PC-3 (cell line): ENCODE results near the gene DLK1. TPM values are rescaled to one million over a fixed set of nuclear protein-coding genes. Genes with fewer than 3 reads are reported as not detected.

Experiments
- ATAC-seq: fragments of 200-7000 bp; cut with Tn5 transposase; 2 replicates; pipeline ENCODE4 v1.9.1; 2020; ENCODE audit warnings: mild to moderate bottlenecking, moderate library complexity
- BruUV-seq: library from RNA; stranded (reverse); fragments of 400-500 nt; replicated peaks from 2 replicates; lab custom pipeline; 2021; lab: Mats Ljungman, UMichigan
- CTCF ChIA-PET: fragments of 300-600 bp; sonication (Branson Sonifier 250); formaldehyde crosslinking; loops from one replicate; lab custom pipeline; 2022; ENCODE audit warnings: antibody characterized with exemption; lab: Charles Lee
- POLR2A ChIA-PET: fragments of 300-600 bp; sonication (Branson Sonifier 250); formaldehyde crosslinking; loops from one replicate; lab custom pipeline; 2022; ENCODE audit warnings: antibody characterized with exemption; ENCODE audit not compliant: unreplicated experiment; lab: Charles Lee
- DNase-seq: peaks from one replicate; pipeline ENCODE4 v3.0.0-alpha.2; 2015
- H2AFZ ChIP-seq: fragments of 300-600 bp; sonication (generic); 2 replicates; pipeline ENCODE4 v1.6.0; 2016; ENCODE audit warnings: antibody characterized with exemption, low read length
- H3F3A ChIP-seq: fragments of 300-600 bp; sonication (generic); one replicate; pipeline ENCODE4 v1.6.0; 2017; ENCODE audit warnings: antibody characterized with exemption, low read length, control low read depth, mild to moderate bottlenecking; ENCODE audit not compliant: unreplicated experiment
- H3K27ac ChIP-seq: fragments of 300-600 bp; sonication (generic); 2 replicates; pipeline ENCODE4 v1.5.1; 2016; ENCODE audit warnings: mild to moderate bottlenecking, low read length
- H3K27me3 ChIP-seq: fragments of 300-600 bp; sonication (generic); 2 replicates; pipeline ENCODE4 v1.6.1; 2016; ENCODE audit warnings: low read length, mixed read lengths
- H3K36me3 ChIP-seq: fragments of 300-600 bp; sonication (generic); 2 replicates; pipeline ENCODE4 v1.6.1; 2016; ENCODE audit warnings: low read depth, mixed run types, low read length, mixed read lengths
- H3K4me1 ChIP-seq: fragments of 300-600 bp; sonication (generic); 2 replicates; pipeline ENCODE4 v1.5.1; 2016; ENCODE audit warnings: low read length; ENCODE audit not compliant: insufficient read depth
- H3K4me2 ChIP-seq: fragments of 300-600 bp; sonication (generic); 2 replicates; pipeline ENCODE4 v1.6.0; 2016; ENCODE audit warnings: low read length
- H3K4me3 ChIP-seq: fragments of 300-600 bp; sonication (generic); 2 replicates; pipeline ENCODE4 v1.5.1; 2016; ENCODE audit warnings: mild to moderate bottlenecking, low read length, mixed read lengths
- H3K79me2 ChIP-seq: fragments of 300-600 bp; sonication (generic); 2 replicates; pipeline ENCODE4 v1.6.1; 2017; ENCODE audit warnings: low read length, mixed read lengths
- H3K9ac ChIP-seq: fragments of 300-600 bp; sonication (generic); 2 replicates; pipeline ENCODE4 v1.6.0; 2016; ENCODE audit warnings: mild to moderate bottlenecking, low read length
- H3K9me2 ChIP-seq: fragments of 300-600 bp; sonication (generic); replicated peaks from 2 replicates; pipeline ENCODE4 v1.6.1; 2016; ENCODE audit warnings: mixed run types, low read length, mixed read lengths
- H3K9me3 ChIP-seq: fragments of 300-600 bp; sonication (generic); 2 replicates; pipeline ENCODE4 v1.6.1; 2016; ENCODE audit warnings: low read length, mixed read lengths
- H4K20me1 ChIP-seq: fragments of 300-600 bp; sonication (generic); 2 replicates; pipeline ENCODE4 v1.6.1; 2016; ENCODE audit warnings: low read length, mixed read lengths
- CTCF ChIP-seq: fragments of 300-600 bp; sonication (generic); conservative IDR thresholded peaks from 2 replicates; pipeline ENCODE4 v1.5.1; 2017; ENCODE audit warnings: antibody characterized with exemption, low read depth, mild to moderate bottlenecking, low read length
- EZH2 ChIP-seq: fragments of 300-600 bp; sonication (generic); IDR thresholded peaks from one replicate; pipeline ENCODE4 v1.6.1; 2017; ENCODE audit warnings: antibody characterized with exemption, mild to moderate bottlenecking, low read length; ENCODE audit not compliant: unreplicated experiment
- EZH2phosphoT487 ChIP-seq: fragments of 300-600 bp; sonication (generic); IDR thresholded peaks from 2 replicates; pipeline ENCODE4 v1.6.1; 2018; ENCODE audit warnings: mild to moderate bottlenecking, antibody characterized with exemption, low read length, borderline replicate concordance
- intact Hi-C: fragments of 100-400 bp; cut with micrococcal nuclease; formaldehyde crosslinking; loops from 2 replicates; pipeline ENCODE4 v1.9.0; 2023
- total RNA-seq: library from RNA; depleted of rRNA; stranded (reverse); fragments of >200 nt; gene quantifications from 2 replicates; pipeline ENCODE4 v1.2.3, GENCODE V29; 2014

Gene DLK1
- total RNA-seq, 1 experiment from 2014 or later, result not detected

GRCh38 chr14:100692859-100693558 lies 33.7 kb upstream of the DLK1 start:
- Histone ChIP-seq H3K4me2 (peak overlapping the region; percentile 86), H3K4me1 (peaks cover 37% of the 10 kb centered on the region), H3K79me2 (0 out of 2 replicates have a peak, but pooled peaks cover 8% of the 10 kb centered on the region), H4K20me1 (no peaks in the 10 kb centered on the region), H2AFZ (peak overlapping the region; percentile 36; the same call in 1 of the 2 replicates), H3K9me2 (no peaks in the 10 kb centered on the region), H3K9ac (peak overlapping the region; percentile 28), H3K4me3 (peak overlapping the region; percentile 58), H3K36me3 (no peaks in the 10 kb centered on the region), H3F3A (peaks cover 12% of the 10 kb centered on the region), H3K27me3 (no peaks in the 10 kb centered on the region), H3K9me3 (no peaks in the 10 kb centered on the region), H3K27ac (peak overlapping the region; percentile 76)
- peak; percentile 98 for DNase-seq
- ATAC-seq, result peak; percentile 89
- POLR2A ChIA-PET, result interaction anchor here (0.7 kb wide), 1 partner anchor 62 kb away, joined by 3 read pairs; no protein-coding TSS in a partner anchor
- intact Hi-C loops, result loop anchor here (1.0 to 2.0 kb wide), 2 partner anchors 54 to 62 kb away; no protein-coding TSS in a partner anchor
- TF ChIP-seq EZH2phosphoT487 (peak; percentile 100), EZH2 (no peak), CTCF (no peak)
- CTCF ChIA-PET, result interaction anchor here (1.4 kb wide), 1 partner anchor 253 kb away, joined by 3 read pairs; no protein-coding TSS in a partner anchor
- TSS peak; percentile 66 for BruUV-seq

- no peak overlapping the region for H3K9ac ChIP-seq
- H3K4me3 ChIP-seq, result no peak overlapping the region
- H4K20me1 ChIP-seq, result no peaks in the 10 kb centered on the region
- TF ChIP-seq EZH2 (no peak), CTCF (no peak), EZH2phosphoT487 (no peak)
- H3K9me2 ChIP-seq, result no peaks in the 10 kb centered on the region
- H3K27me3 ChIP-seq, result no peaks in the 10 kb centered on the region
- H3K27ac ChIP-seq, result no peak overlapping the region
- H3K36me3 ChIP-seq, result no peaks in the 10 kb centered on the region
- H3K4me2 ChIP-seq, result no peak overlapping the region
- POLR2A ChIA-PET, result no interaction called here
- H2AFZ ChIP-seq, result no peak overlapping the region
- no peaks in the 10 kb centered on the region for H3K9me3 ChIP-seq
- intact Hi-C loops, result loop anchor here (1.0 to 2.0 kb wide), 2 partner anchors 53 to 61 kb away; no protein-coding TSS in a partner anchor
- ATAC-seq (no peak), DNase-seq (no peak)
- H3K79me2 ChIP-seq, result 0 out of 2 replicates have a peak, but pooled peaks cover 8% of the 10 kb centered on the region
- peaks cover 28% of the 10 kb centered on the region for H3K4me1 ChIP-seq
- CTCF ChIA-PET, result interaction anchor here (1.4 kb wide), 1 partner anchor 254 kb away, joined by 3 read pairs; no protein-coding TSS in a partner anchor
- BruUV-seq, result no TSS peak
- peaks cover 12% of the 10 kb centered on the region for H3F3A ChIP-seq
These were observed 32.7 kb upstream of the DLK1 start for GRCh38 chr14:100693877-100694578.
